HEK293T (cell line): ENCODE results near the gene HBP1.

Experiments used
- ELF4 ChIP-seq: fragments of 450-650 bp; IDR thresholded peaks from 2 replicates; pipeline ENCODE4 v1.6.1; 2017; ENCODE audit warnings: antibody characterized with exemption
- FOXK2 ChIP-seq: fragments of 450-650 bp; IDR thresholded peaks from 2 replicates; pipeline ENCODE4 v1.6.1; 2016; ENCODE audit warnings: mild to moderate bottlenecking
- FOXM1 ChIP-seq: fragments of 450-650 bp; IDR thresholded peaks from 2 replicates; pipeline ENCODE4 v1.6.1; 2017; ENCODE audit warnings: mild to moderate bottlenecking, borderline replicate concordance
- L3MBTL2 ChIP-seq: fragments of 450-650 bp; conservative IDR thresholded peaks from 2 replicates; pipeline ENCODE4 v1.6.1; 2016; ENCODE audit warnings: mild to moderate bottlenecking
- SP1 ChIP-seq: fragments of 450-650 bp; IDR thresholded peaks from 2 replicates; pipeline ENCODE4 v1.6.1; 2017
- TARDBP ChIP-seq: fragments of 450-650 bp; IDR thresholded peaks from 2 replicates; pipeline ENCODE4 v1.6.1; 2016
- ZNF384 ChIP-seq: fragments of 450-650 bp; IDR thresholded peaks from 2 replicates; pipeline ENCODE4 v1.6.1; 2016

DNA sequence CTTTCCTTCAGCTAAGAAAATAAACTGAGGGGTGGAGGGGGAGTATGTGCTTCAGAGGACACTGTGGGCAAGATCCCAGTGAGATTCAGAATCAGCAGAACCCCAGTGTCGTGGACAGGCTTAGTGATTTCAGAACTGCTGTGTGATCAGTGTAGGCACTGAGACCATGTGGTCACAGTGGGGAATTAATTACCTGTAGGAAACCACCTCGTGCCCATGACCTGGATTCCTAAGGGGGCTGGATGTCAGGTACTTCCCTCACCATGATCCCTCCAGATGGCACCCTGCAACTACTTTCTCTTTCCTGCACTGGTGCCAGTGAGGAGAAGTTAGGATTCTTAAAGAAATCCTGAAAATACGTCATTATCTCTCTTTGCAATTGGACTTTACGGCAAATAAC, 64.4 kb downstream of the HBP1 start:
- no peak for TF ChIP-seq L3MBTL2
- no peak for TF ChIP-seq ZNF384
- TF ChIP-seq ELF4, result no peak
- TF ChIP-seq SP1, result no peak
- TF ChIP-seq TARDBP, result no peak
- TF ChIP-seq FOXM1, result no peak
- no peak for TF ChIP-seq FOXK2
